ENCODE results near the gene KCNQ5. TPM values are rescaled to one million over a fixed set of nuclear protein-coding genes. Genes with fewer than 3 reads are reported as not detected.
A peak's percentile ranks its signal among the peaks of the same experiment; 100 is the strongest.
"Not testable (repeated sequence)": the region's sequence is repeated elsewhere in the genome, so short reads cannot be mapped to it uniquely, and the experiment has no call there.

The KCNQ5 gene
- 10 to 100 TPM in 3 of 8 experiments, 1 to 10 TPM in 2, under 1 TPM in 3; 0.17 to 18.5 (median 1.7) TPM for total RNA-seq

- Histone ChIP-seq H3K4me3 (peak within 1 kb of the TSS; percentile 36 to 48 (median 40)), H3K27ac (no peak within 1 kb of the TSS), H3K4me1 (replicated peaks in 1 of 2) (peaks cover 9 to 10% of the 10 kb centered on the region in 2 donors)
- 0 to 10% (median 0%) methylated on average over 1 to 15 of the region's 58 CpGs; no CpG with 5 or more reads in 2 of the 10 experiments for WGBS, 10 experiments
- peak in 5 of 8 experiments; percentile 1 to 36 (median 9) for ATAC-seq (replicated peaks in 6 of 8)
- in situ Hi-C loops (cut with MboI; ENCODE audit: low pct_unique_long_range_greater_than_20kb in 2 of 9, low sequenced_read_pairs in 9 of 9, unreplicated experiment in 9 of 9) = loop anchor here in 2 of 9 experiments (25.0 kb wide), 2 partner anchors 516 to 541 kb away; no protein-coding TSS in a partner anchor
Observed at GRCh38 chr6:72621291-72622093, at the start of gene KCNQ5. KCNQ5 (plus strand) TSS chr6:72622064.

DNA sequence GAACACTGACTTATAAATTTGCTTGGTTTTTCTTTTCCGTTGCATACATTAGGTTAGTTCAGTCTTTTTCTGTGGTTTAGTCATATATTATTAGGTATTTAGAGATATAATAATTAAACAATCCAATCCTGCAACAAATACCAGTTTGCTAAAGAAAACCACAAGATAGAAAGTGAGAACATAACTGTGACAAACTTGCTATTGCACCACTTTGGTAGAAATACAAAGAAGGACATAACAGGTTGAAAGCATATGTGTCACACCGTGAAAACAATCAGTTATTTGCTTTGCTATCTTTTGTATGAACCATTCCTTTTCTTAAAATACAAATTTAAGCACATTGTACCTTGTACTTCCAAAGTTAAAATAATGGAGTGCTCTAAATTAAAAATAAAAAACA lies 42.0 kb upstream of the KCNQ5 start:
- Histone ChIP-seq H3K4me3 (no peak overlapping the region), H3K4me1 (replicated peaks in 1 of 2) (no peaks in the 10 kb centered on the region), H3K27ac (no peak overlapping the region)
- ATAC-seq (replicated peaks in 6 of 8) = peak in 1 of 8 experiments; percentile 12
- WGBS, 10 experiments = 40 to 100% (median 89%) methylated on average over 1 to 2 of the region's 2 CpGs
- in situ Hi-C loops (cut with MboI; ENCODE audit: low pct_unique_long_range_greater_than_20kb in 2 of 9, low sequenced_read_pairs in 9 of 9, unreplicated experiment in 9 of 9) = loop anchor here in 3 of 9 experiments (10.0 to 25.0 kb wide), 2 partner anchors 165 to 168 kb away; no protein-coding TSS in a partner anchor

DNA sequence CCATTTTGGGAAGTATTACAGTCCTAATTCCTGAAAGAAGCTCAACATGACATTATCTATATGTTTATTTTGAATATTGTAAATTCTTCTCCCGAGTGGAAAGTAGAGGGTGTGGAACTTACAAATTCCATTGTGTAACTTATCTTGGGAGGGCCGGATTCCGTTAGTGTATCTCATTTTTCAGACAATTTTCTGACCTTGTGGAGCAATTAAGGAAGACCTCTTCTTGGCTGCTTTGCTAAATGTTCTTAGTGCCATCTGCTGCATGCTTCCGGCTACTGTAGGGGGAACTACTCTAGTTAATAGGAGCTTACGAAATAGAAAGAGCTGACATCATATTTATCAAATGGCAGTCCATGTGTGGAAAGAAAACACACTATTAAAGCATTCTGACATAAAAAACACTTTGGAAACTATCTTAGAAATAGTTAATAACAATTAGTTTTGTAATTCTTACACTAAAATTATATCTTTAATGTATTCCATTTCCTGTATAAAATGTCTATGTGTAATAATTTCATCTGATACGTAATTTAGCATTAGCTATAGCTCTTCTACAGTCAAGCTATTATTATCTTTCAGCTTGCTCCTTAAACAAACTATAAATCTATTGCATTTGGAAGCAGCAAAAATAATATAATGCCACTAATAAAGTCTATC lies 41.5 kb upstream of the KCNQ5 start:
- peak; percentile 43 to 98 (median 76) for ATAC-seq (replicated peaks in 6 of 8)
- Histone ChIP-seq H3K27ac (no peak overlapping the region), H3K4me3 (no peak overlapping the region), H3K4me1 (replicated peaks in 1 of 2) (no peaks in the 10 kb centered on the region)
- 0 to 100% (median 42%) methylated on average over 1 to 6 of the region's 6 CpGs for WGBS, 10 experiments
- in situ Hi-C loops (cut with MboI; ENCODE audit: low pct_unique_long_range_greater_than_20kb in 2 of 9, low sequenced_read_pairs in 9 of 9, unreplicated experiment in 9 of 9) = loop anchor here in 3 of 9 experiments (10.0 to 25.0 kb wide), 2 partner anchors 166 to 168 kb away; no protein-coding TSS in a partner anchor

DNA sequence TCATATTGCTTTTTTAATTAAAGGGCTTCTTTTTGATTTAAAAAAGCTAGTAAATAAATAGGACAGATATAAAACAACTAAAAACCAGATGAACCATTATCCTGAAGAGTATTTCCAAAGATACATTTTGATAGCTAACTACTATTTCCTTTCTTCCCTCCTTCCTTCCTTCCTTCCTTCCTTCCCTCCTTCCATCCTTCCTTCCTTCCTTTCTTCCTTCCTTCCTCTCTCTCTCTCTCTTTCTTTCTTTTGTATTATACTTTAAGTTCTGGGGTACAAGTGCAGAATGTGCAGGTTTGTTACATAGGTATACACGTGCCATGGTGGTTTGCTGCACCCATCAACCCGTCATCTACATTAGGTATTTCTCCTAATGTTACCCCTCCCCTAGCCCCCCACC lies 40.9 kb upstream of the KCNQ5 start:
- ATAC-seq (replicated peaks in 6 of 8); H3K4me3 ChIP-seq; H3K27ac ChIP-seq; H3K4me1 ChIP-seq (replicated peaks in 1 of 2): not testable (repeated sequence)
- in situ Hi-C loops (cut with MboI; ENCODE audit: low pct_unique_long_range_greater_than_20kb in 2 of 9, low sequenced_read_pairs in 9 of 9, unreplicated experiment in 9 of 9) = loop anchor here in 3 of 9 experiments (10.0 to 25.0 kb wide), 2 partner anchors 166 to 169 kb away; no protein-coding TSS in a partner anchor
- WGBS, 10 experiments = no CpG with 5 or more reads among the region's 2 CpGs

GRCh38 chr6:72588155-72588554 lies 33.7 kb upstream of the KCNQ5 start:
- in situ Hi-C loops (cut with MboI; ENCODE audit: low pct_unique_long_range_greater_than_20kb in 2 of 9, low sequenced_read_pairs in 9 of 9, unreplicated experiment in 9 of 9) = loop anchor here in 3 of 9 experiments (10.0 to 25.0 kb wide), 2 partner anchors 173 to 176 kb away; no protein-coding TSS in a partner anchor

GRCh38 chr6:72589096-72589495 lies 32.8 kb upstream of the KCNQ5 start:
- ATAC-seq (replicated peaks in 6 of 8) = no peak
- H3K27ac ChIP-seq = no peak overlapping the region
- in situ Hi-C loops (cut with MboI; ENCODE audit: low pct_unique_long_range_greater_than_20kb in 2 of 9, low sequenced_read_pairs in 9 of 9, unreplicated experiment in 9 of 9) = loop anchor here in 3 of 9 experiments (10.0 to 25.0 kb wide), 2 partner anchors 174 to 177 kb away; no protein-coding TSS in a partner anchor
- WGBS, 10 experiments = 0 to 92% (median 63%) methylated on average over 1 of the region's 1 CpG; no CpG with 5 or more reads in 3 of the 10 experiments
- H3K4me1 ChIP-seq (replicated peaks in 1 of 2) = no peaks in the 10 kb centered on the region
- no peak overlapping the region for H3K4me3 ChIP-seq

More at GRCh38 chr6:72588155-72588554, 33.7 kb upstream of the KCNQ5 start:
- no peak overlapping the region for H3K27ac ChIP-seq
- H3K4me3 ChIP-seq = no peak overlapping the region
- no peaks in the 10 kb centered on the region for H3K4me1 ChIP-seq (replicated peaks in 1 of 2)
- WGBS, 10 experiments = 70 to 98% (median 91%) methylated on average over 2 to 7 of the region's 7 CpGs; no CpG with 5 or more reads in 1 of the 10 experiments
- no peak for ATAC-seq (replicated peaks in 6 of 8)

- H3K4me1 ChIP-seq (replicated peaks in 1 of 2) = no peaks in the 10 kb centered on the region
- WGBS, 10 experiments = 44 to 100% (median 82%) methylated on average over 1 to 3 of the region's 3 CpGs
- in situ Hi-C loops (cut with MboI; ENCODE audit: low pct_unique_long_range_greater_than_20kb in 2 of 9, low sequenced_read_pairs in 9 of 9, unreplicated experiment in 9 of 9) = loop anchor here in 2 of 9 experiments (25.0 kb wide), 1 partner anchor 184 kb away; no protein-coding TSS in a partner anchor
- no peak overlapping the region for H3K4me3 ChIP-seq
- no peak for ATAC-seq (replicated peaks in 6 of 8)
- no peak overlapping the region for H3K27ac ChIP-seq
Observed at GRCh38 chr6:72595812-72596211, 26.1 kb upstream of the KCNQ5 start.

DNA sequence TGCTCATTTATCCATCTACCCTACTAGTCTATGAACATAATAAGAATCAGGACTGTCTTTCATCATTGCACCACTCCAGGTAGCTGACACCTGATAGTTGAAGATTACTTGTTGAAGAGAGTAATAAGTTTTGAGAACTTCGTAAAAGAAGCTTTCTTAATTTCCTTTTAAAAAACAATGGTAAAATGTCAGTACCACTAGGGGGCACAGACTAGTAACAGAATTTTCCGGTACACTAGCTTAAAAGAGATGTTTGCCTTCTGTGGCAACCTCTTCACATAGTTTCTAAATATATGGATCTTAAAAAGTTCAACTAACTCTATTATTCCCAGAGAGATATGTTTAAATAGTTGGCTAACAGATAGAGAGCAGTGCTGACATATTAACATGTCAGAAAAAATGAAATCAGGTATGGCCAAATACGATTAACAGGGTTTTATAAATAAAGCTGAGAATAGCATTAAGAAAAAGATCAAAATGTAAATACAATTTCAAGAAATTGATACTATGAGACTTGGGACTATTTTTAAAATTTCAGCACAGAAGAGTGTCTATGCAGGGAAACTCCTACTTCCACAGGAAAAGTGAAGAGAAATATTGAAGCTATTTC lies 5.4 kb upstream of the KCNQ5 start:
- ATAC-seq (replicated peaks in 6 of 8) = no peak
- Histone ChIP-seq H3K4me3 (no peak overlapping the region), H3K4me1 (replicated peaks in 1 of 2) (peaks cover 9 to 10% of the 10 kb centered on the region in 2 donors), H3K27ac (no peak overlapping the region)
- in situ Hi-C loops (cut with MboI; ENCODE audit: low pct_unique_long_range_greater_than_20kb in 2 of 9, low sequenced_read_pairs in 9 of 9, unreplicated experiment in 9 of 9) = loop anchor here in 2 of 9 experiments (25.0 kb wide), 2 partner anchors 521 to 546 kb away; no protein-coding TSS in a partner anchor
- WGBS, 10 experiments = 33 to 79% (median 55%) methylated on average over 1 to 3 of the region's 3 CpGs

DNA sequence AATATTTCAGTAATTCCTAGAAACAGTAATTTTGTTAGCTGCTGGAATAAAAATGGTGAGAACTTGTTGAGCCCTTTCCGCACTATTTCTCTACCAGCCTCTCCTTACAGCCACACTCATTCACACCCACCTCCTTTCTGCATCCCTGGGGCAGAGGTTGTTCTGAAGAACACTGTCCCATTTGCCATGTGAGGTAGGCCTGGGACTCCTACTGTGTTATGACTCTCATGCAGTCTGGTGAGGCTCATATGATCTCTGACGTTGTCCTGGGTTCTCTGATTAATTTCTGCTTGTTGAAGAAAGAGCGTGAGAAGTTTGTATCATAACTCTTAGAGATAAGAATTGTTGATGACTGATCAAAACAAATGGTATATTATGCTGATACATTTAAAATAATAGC lies 4.1 kb upstream of the KCNQ5 start:
- no peak for ATAC-seq (replicated peaks in 6 of 8)
- WGBS, 10 experiments = 83 to 100% (median 99%) methylated on average over 1 to 3 of the region's 3 CpGs; no CpG with 5 or more reads in 2 of the 10 experiments
- Histone ChIP-seq H3K4me3 (no peak overlapping the region), H3K27ac (no peak overlapping the region), H3K4me1 (replicated peaks in 1 of 2) (peaks cover 9 to 10% of the 10 kb centered on the region in 2 donors)
- in situ Hi-C loops (cut with MboI; ENCODE audit: low pct_unique_long_range_greater_than_20kb in 2 of 9, low sequenced_read_pairs in 9 of 9, unreplicated experiment in 9 of 9) = loop anchor here in 2 of 9 experiments (25.0 kb wide), 2 partner anchors 520 to 545 kb away; no protein-coding TSS in a partner anchor

- H3K27ac ChIP-seq = no peak overlapping the region
- ATAC-seq (replicated peaks in 6 of 8) = peak; percentile 5 to 94 (median 84)
- in situ Hi-C loops (cut with MboI; ENCODE audit: low pct_unique_long_range_greater_than_20kb in 2 of 9, low sequenced_read_pairs in 9 of 9, unreplicated experiment in 9 of 9) = loop anchor here in 2 of 9 experiments (25.0 kb wide), 2 partner anchors 517 to 542 kb away; no protein-coding TSS in a partner anchor
- WGBS, 10 experiments = 12 to 68% (median 33%) methylated on average over 1 to 14 of the region's 31 CpGs
- H3K4me1 ChIP-seq (replicated peaks in 1 of 2) = peaks cover 9 to 10% of the 10 kb centered on the region in 2 donors
- peak overlapping the region in 4 of 5 donors; percentile 15 to 48 (median 17) for H3K4me3 ChIP-seq
Observed at GRCh38 chr6:72619883-72620696, 1.8 kb upstream of the KCNQ5 start.

DNA sequence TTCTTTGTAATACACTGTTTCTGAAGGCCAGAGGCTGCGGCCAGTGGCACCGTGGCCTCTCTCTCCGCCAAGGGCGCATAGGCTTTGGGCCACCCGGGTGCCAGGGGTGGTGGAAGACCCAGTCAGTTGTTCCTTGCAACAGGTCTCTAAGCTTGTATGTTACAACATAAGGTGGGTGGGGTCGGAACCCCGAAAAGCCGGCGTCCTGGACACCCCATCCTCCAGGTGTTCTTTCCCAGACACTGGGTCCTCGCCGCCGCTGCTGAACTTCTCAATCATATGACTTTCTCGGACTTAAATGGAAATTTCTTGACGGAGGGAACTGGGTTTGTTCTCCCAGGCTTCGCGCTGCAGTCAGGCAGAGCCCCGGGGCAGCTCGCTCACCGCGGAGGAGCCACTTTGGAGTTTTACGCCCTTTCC lies 983 bp upstream of the KCNQ5 start:
- ATAC-seq (replicated peaks in 6 of 8) = peak in 2 of 8 experiments; percentile 2 to 3
- in situ Hi-C loops (cut with MboI; ENCODE audit: low pct_unique_long_range_greater_than_20kb in 2 of 9, low sequenced_read_pairs in 9 of 9, unreplicated experiment in 9 of 9) = loop anchor here in 2 of 9 experiments (25.0 kb wide), 2 partner anchors 516 to 541 kb away; no protein-coding TSS in a partner anchor
- WGBS, 10 experiments = 2 to 36% (median 10%) methylated on average over 2 to 17 of the region's 21 CpGs; no CpG with 5 or more reads in 5 of the 10 experiments
- Histone ChIP-seq H3K27ac (no peak overlapping the region), H3K4me3 (peak overlapping the region; percentile 36 to 48 (median 40)), H3K4me1 (replicated peaks in 1 of 2) (peaks cover 9 to 10% of the 10 kb centered on the region in 2 donors)

Measured in motor neuron (in vitro differentiated cells).